Endodermal cell (in vitro differentiated cells): Measurements from ENCODE around the gene DSG1. TPM values are rescaled to one million over a fixed set of nuclear protein-coding genes. Genes with fewer than 3 reads are reported as not detected.

Experiments
- DNase-seq: peaks from one replicate; pipeline ENCODE4 v3.0.0-alpha.2; 2017
- H3K27ac ChIP-seq: 2 replicates; pipeline ENCODE4 v1.5.1; 2013; ENCODE audit warnings: mild to moderate bottlenecking, low read depth, low read length, moderate library complexity
- H3K27me3 ChIP-seq: 2 replicates; pipeline ENCODE4 v1.6.1; 2013; ENCODE audit warnings: mild to moderate bottlenecking, low read length, moderate library complexity; ENCODE audit not compliant: insufficient read depth, control insufficient read depth, poor library complexity, severe bottlenecking
- H3K36me3 ChIP-seq: 2 replicates; pipeline ENCODE4 v1.7.0; 2013; ENCODE audit warnings: mild to moderate bottlenecking, low read length, moderate library complexity; ENCODE audit not compliant: control insufficient read depth, insufficient read depth
- H3K4me1 ChIP-seq: one replicate; pipeline ENCODE4 v1.7.0; 2013; ENCODE audit warnings: low read length; ENCODE audit not compliant: control insufficient read depth, insufficient read depth
- H3K4me3 ChIP-seq: 2 replicates; pipeline ENCODE4 v1.5.1; 2013; ENCODE audit warnings: mild to moderate bottlenecking, low read length, moderate library complexity
- H3K9ac ChIP-seq: 2 replicates; pipeline ENCODE4 v1.6.1; 2013; ENCODE audit warnings: mild to moderate bottlenecking, low read length, moderate library complexity; ENCODE audit not compliant: poor library complexity, severe bottlenecking; ENCODE audit errors: extremely low read depth
- H3K9me3 ChIP-seq: 2 replicates; pipeline ENCODE4 v1.6.1; 2013; ENCODE audit warnings: mild to moderate bottlenecking, low read length, moderate library complexity; ENCODE audit not compliant: control insufficient read depth
- H3K27ac Mint-ChIP-seq: 2 replicates; pipeline ENCODE4 v1.8.0; 2020; ENCODE audit warnings: mixed read lengths
- H3K27me3 Mint-ChIP-seq: 2 replicates; pipeline ENCODE4 v1.8.0; 2021; ENCODE audit warnings: mild to moderate bottlenecking, mixed read lengths; ENCODE audit not compliant: insufficient read depth
- H3K36me3 Mint-ChIP-seq: 2 replicates; pipeline ENCODE4 v1.8.0; 2020; ENCODE audit warnings: low read depth, mixed read lengths
- H3K4me1 Mint-ChIP-seq: 2 replicates; pipeline ENCODE4 v1.8.0; 2020; ENCODE audit warnings: mixed read lengths
- H3K4me3 Mint-ChIP-seq: 2 replicates; pipeline ENCODE4 v1.8.0; 2020; ENCODE audit warnings: mild to moderate bottlenecking, moderate library complexity, mixed read lengths
- H3K9me3 Mint-ChIP-seq: 2 replicates; pipeline ENCODE4 v1.8.0; 2020; ENCODE audit warnings: mild to moderate bottlenecking, mixed read lengths
- WGBS, 2 experiments: methylation state at CpG; one replicate each; pipeline versions ENCODE4 v1.1.5 to v1.1.7; 2013; ENCODE audit warnings: missing lambda C conversion rate in 2 of 2, mixed read lengths in 1 of 2; ENCODE audit not compliant: insufficient coverage in 1 of 2, insufficient read length in 1 of 2; 5-methylcytosine and 5-hydroxymethylcytosine counted together
- total RNA-seq, 2 donors: library from RNA; stranded (reverse); fragmentation: NEBNext Ultra II Directional in 1 of 2; extraction: Animal tissue kit (Norgen Biotek cat#: 25700) in 1 of 2; gene quantifications; 2 replicates in 1 of 2; 3 replicates in 1 of 2; pipeline ENCODE4 v1.2.1, GENCODE V29; 2021
- TF ChIP-seq, protein P1 (sequence below): fragments of 200-600 bp; sonication (generic); conservative IDR thresholded peaks from 2 replicates; pipeline ENCODE4 v1.5.0; 2021; ENCODE audit warnings: antibody characterized with exemption, mild to moderate bottlenecking

DSG1 gene
- total RNA-seq, 2 donors from 2014 or later, result not detected

DNA sequence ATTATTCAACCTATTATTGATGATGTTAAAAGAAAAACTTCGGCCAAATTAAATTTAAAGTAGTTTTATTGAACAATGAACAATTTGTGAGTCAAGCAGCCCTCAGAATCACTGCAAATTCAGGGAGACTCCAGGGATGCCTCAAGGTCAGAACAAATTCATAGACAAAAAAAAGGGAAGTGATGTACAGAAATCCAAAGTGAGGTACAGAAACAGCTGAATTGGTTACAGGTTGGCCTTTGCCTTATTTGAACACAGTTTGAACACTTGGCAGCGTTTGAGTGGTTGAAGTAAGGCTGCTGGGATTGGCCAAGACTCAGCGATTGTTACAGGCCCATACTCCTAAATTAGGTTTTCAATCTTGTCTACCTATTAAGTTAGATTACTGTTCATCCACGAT lies 47.4 kb upstream of the DSG1 start:
- no peaks in the 10 kb centered on the region for H3K36me3 ChIP-seq
- H3K36me3 Mint-ChIP-seq, result no peaks in the 10 kb centered on the region
- peaks cover 29% of the 10 kb centered on the region for H3K4me1 Mint-ChIP-seq
- no peaks in the 10 kb centered on the region for H3K27me3 Mint-ChIP-seq
- no peak overlapping the region for H3K9ac ChIP-seq
- H3K9me3 ChIP-seq, result no peaks in the 10 kb centered on the region
- H3K4me3 ChIP-seq, result no peak overlapping the region
- no peak for DNase-seq
- no peaks in the 10 kb centered on the region for H3K27me3 ChIP-seq
- 97% methylated on average over 4 of the region's 4 CpGs for WGBS, 2 experiments
- no peak overlapping the region for H3K4me3 Mint-ChIP-seq
- TF ChIP-seq, protein P1, sequence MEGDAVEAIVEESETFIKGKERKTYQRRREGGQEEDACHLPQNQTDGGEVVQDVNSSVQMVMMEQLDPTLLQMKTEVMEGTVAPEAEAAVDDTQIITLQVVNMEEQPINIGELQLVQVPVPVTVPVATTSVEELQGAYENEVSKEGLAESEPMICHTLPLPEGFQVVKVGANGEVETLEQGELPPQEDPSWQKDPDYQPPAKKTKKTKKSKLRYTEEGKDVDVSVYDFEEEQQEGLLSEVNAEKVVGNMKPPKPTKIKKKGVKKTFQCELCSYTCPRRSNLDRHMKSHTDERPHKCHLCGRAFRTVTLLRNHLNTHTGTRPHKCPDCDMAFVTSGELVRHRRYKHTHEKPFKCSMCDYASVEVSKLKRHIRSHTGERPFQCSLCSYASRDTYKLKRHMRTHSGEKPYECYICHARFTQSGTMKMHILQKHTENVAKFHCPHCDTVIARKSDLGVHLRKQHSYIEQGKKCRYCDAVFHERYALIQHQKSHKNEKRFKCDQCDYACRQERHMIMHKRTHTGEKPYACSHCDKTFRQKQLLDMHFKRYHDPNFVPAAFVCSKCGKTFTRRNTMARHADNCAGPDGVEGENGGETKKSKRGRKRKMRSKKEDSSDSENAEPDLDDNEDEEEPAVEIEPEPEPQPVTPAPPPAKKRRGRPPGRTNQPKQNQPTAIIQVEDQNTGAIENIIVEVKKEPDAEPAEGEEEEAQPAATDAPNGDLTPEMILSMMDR, result no peak
- no peak overlapping the region for H3K27ac ChIP-seq
- H3K4me1 ChIP-seq, result no peaks in the 10 kb centered on the region
- H3K27ac Mint-ChIP-seq, result no peak overlapping the region
- no peaks in the 10 kb centered on the region for H3K9me3 Mint-ChIP-seq

DNA sequence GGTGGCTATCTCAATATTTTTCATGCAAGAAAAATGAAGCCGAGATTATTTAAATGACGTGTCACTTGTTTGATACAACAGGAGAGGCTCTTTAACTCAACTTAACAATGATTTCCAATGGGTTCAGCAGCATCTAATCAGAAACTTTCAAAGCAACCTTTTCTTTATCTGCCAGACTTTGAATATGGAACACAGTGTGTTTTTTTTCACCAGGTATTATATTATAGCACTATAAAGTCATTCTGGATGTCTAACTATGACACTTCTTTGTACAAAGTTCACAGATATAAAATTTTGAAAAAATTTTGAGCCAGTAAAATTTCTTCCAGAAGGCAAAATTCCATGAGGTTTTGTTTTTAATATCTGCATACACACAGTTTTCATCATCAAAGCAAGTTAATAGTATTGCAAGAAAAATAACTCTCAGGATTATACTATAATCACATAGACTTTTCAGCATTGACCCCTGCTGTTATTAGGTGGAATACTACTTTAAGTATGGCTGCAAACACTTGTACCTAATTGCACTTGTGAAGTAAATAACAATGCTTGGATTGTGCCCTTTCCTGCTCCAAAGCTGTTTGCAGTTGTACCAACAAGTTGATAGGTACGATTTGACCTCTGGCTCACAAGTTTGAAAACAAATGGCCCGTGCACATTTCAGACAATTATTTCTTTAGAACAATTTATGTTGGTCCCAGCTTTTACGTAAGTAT lies 44.0 kb upstream of the DSG1 start:
- WGBS, 2 experiments, result 90 to 100% methylated on average over 1 to 5 of the region's 5 CpGs
- Histone ChIP-seq H3K4me1 (no peaks in the 10 kb centered on the region), H3K9ac (no peak overlapping the region), H3K4me3 (no peak overlapping the region), H3K27me3 (no peaks in the 10 kb centered on the region), H3K9me3 (no peaks in the 10 kb centered on the region), H3K36me3 (no peaks in the 10 kb centered on the region), H3K27ac (no peak overlapping the region)
- DNase-seq, result no peak
- Mint-ChIP-seq H3K4me3 (no peak overlapping the region), H3K27ac (no peak overlapping the region), H3K36me3 (no peaks in the 10 kb centered on the region), H3K27me3 (no peaks in the 10 kb centered on the region), H3K4me1 (peaks cover 22% of the 10 kb centered on the region), H3K9me3 (no peaks in the 10 kb centered on the region)
- TF ChIP-seq, protein P1, result no peak

DNA sequence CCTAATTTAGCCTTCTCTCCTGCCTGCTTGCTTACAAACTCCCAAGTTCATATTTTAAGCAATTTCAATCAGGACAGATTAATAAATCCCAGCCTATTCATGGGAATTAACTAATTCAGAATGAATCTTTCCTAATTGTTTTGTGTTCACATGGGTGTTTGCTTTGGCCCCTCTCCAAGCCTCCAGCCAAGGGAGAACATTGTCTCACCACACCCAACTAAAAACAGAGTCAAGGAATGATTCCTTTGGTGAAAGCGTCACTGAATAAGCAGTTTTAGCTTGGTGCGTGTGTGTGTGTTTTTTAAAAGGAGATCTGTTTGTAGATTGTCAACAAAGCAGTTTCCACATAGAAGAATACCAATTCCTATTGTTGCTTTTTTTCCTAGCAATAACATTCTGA lies 43.0 kb upstream of the DSG1 start:
- Mint-ChIP-seq H3K27ac (no peak overlapping the region), H3K4me3 (no peak overlapping the region), H3K27me3 (no peaks in the 10 kb centered on the region), H3K4me1 (peaks cover 14% of the 10 kb centered on the region), H3K36me3 (no peaks in the 10 kb centered on the region), H3K9me3 (no peaks in the 10 kb centered on the region)
- Histone ChIP-seq H3K27ac (no peak overlapping the region), H3K27me3 (no peaks in the 10 kb centered on the region), H3K9me3 (no peaks in the 10 kb centered on the region), H3K36me3 (no peaks in the 10 kb centered on the region), H3K4me3 (no peak overlapping the region), H3K9ac (no peak overlapping the region), H3K4me1 (no peaks in the 10 kb centered on the region)
- DNase-seq, result no peak
- 64% methylated on average over 2 of the region's 2 CpGs; no CpG with 5 or more reads in 1 of the 2 experiments for WGBS, 2 experiments
- TF ChIP-seq, protein P1, result no peak
